GM19193 (cell line): ENCODE data around the gene TRAPPC12.

Source experiments
- POLR2A ChIP-seq: IDR thresholded peaks from 4 replicates; pipeline ENCODE4 v1.6.1; 2011; ENCODE audit not compliant: insufficient read depth, insufficient read length; ENCODE audit errors: extremely low read depth

Gene TRAPPC12

GRCh38 chr2:3396920-3397559 is 17.5 kb downstream of the TRAPPC12 start:
- TF ChIP-seq POLR2A: no peak

- TF ChIP-seq POLR2A: no peak
These were observed 19.4 kb downstream of the TRAPPC12 start for GRCh38 chr2:3398857-3399256.

- no peak for TF ChIP-seq POLR2A
These were observed 19.9 kb downstream of the TRAPPC12 start for GRCh38 chr2:3399381-3399780.

GRCh38 chr2:3399829-3400228 is 20.3 kb downstream of the TRAPPC12 start:
- no peak for TF ChIP-seq POLR2A

- TF ChIP-seq POLR2A: no peak
These were observed 24.3 kb downstream of the TRAPPC12 start for GRCh38 chr2:3403587-3404334.

- TF ChIP-seq POLR2A: no peak
These were observed 24.9 kb downstream of the TRAPPC12 start for GRCh38 chr2:3404349-3404894.

- no peak for TF ChIP-seq POLR2A
These were observed 25.8 kb downstream of the TRAPPC12 start for GRCh38 chr2:3405307-3405706.

- TF ChIP-seq POLR2A: no peak
These were observed 26.4 kb downstream of the TRAPPC12 start for GRCh38 chr2:3405876-3406275.

GRCh38 chr2:3406501-3406900 is 27.0 kb downstream of the TRAPPC12 start:
- no peak for TF ChIP-seq POLR2A

- no peak for TF ChIP-seq POLR2A
These were observed 29.3 kb downstream of the TRAPPC12 start for GRCh38 chr2:3408781-3409180.

- no peak for TF ChIP-seq POLR2A
These were observed 30.2 kb downstream of the TRAPPC12 start for GRCh38 chr2:3409627-3410170.

- no peak for TF ChIP-seq POLR2A
These were observed 31.6 kb downstream of the TRAPPC12 start for GRCh38 chr2:3411103-3411502.

GRCh38 chr2:3413697-3414096 is 34.2 kb downstream of the TRAPPC12 start:
- TF ChIP-seq POLR2A: no peak

- no peak for TF ChIP-seq POLR2A
These were observed 34.8 kb downstream of the TRAPPC12 start for GRCh38 chr2:3414133-3414860.

- no peak for TF ChIP-seq POLR2A
These were observed 39.4 kb downstream of the TRAPPC12 start for GRCh38 chr2:3418766-3419404.
